ENCODE measurements around the gene MAP3K12.
"Not testable (repeated sequence)": the region's sequence is repeated elsewhere in the genome, so short reads cannot be mapped to it uniquely, and the experiment has no call there.

The MAP3K12 gene

GRCh38 chr12:53492188-53492587 lies 7.1 kb downstream of the MAP3K12 start:
- no peak for DNase-seq (ENCODE audit: low read depth)

- DNase-seq (ENCODE audit: low read depth) = no peak
Measured at GRCh38 chr12:53489242-53489864, 9.9 kb downstream of the MAP3K12 start.

- DNase-seq (ENCODE audit: low read depth) = no peak
Measured at GRCh38 chr12:53486736-53487487, 12.3 kb downstream of the MAP3K12 start.

DNA sequence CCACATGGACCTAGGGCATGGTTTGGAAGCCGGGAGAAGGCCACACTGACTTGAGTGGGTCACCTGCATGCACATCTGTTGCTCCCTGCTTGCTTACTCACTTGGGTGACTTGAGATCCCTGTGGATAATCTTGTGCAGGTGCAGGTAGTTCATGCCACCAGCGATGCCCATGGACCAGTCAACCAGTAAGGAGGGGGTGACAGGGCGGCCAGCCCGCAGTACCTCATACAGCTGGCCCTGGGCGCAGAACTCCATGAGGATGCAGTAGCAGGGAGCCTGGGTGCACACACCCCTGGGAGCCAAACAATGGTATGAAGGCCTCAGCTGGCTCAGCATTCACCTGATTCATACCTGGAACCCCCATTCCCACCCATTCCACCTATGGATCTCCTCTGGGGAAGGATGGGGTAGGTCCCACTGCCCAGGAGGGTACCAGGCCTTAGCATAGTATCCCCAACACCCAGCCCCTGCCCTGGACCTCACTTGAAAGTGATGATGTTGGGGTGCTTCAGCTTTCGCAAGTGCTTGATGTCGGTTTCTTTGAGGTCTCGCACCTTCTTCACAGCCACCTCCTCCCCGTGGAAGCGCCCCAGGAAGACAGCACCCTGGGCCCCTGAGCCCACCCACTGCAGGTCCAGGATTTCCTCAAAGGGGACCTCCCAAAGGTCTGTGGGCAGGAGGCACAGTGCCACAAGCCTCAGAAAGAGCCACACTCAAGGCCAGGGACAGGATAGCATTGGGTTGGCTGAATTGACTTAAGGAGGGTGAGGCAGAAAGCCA lies 13.1 kb downstream of the MAP3K12 start:
- DNase-seq (ENCODE audit: low read depth) = no peak

DNA sequence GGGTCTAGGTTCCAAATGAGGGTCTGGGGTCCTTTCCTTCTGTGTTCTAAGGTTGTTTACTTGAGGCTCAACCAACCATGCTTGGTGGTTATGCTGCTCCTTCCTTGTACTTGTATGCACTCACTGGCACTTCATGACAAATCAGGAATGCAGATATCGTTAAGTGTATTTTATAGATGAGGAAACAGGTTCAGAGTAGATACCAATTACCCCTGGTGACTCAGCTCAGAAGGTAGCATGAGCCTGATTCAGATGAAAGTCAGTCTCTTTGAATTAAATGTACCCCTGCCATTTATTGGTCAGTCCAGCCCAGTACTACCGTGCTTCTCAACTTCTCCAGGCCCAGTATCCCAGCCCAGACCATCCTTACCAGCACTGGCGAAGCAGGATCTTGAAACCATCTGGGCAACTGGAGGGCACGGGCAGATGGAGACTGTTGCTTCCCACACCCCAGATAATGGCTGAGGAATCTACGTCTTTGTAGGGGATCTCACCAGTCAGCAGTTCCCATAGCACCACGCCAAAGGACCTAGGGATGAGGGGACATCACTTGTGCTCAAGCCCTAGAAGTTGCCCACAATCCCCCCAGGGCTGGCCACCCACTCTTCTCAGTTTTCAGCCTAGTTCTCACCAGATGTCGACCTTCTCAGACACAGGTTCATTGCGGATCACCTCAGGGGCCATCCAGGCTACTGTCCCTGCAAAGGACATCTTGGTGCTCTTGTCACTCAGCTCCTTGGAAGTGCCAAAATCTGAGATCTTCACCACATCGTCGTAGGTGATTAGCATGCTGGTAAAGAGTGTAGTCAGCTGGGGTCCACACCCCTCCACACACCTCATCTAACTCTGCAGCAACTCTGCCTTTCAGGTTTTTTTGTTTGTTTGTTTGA lies 14.3 kb downstream of the MAP3K12 start:
- DNase-seq (ENCODE audit: low read depth) = no peak

GRCh38 chr12:53483979-53484377 lies 15.3 kb downstream of the MAP3K12 start:
- no peak for DNase-seq (ENCODE audit: low read depth)

GRCh38 chr12:53483225-53483978 lies 15.9 kb downstream of the MAP3K12 start:
- DNase-seq (ENCODE audit: low read depth) = no peak

DNA sequence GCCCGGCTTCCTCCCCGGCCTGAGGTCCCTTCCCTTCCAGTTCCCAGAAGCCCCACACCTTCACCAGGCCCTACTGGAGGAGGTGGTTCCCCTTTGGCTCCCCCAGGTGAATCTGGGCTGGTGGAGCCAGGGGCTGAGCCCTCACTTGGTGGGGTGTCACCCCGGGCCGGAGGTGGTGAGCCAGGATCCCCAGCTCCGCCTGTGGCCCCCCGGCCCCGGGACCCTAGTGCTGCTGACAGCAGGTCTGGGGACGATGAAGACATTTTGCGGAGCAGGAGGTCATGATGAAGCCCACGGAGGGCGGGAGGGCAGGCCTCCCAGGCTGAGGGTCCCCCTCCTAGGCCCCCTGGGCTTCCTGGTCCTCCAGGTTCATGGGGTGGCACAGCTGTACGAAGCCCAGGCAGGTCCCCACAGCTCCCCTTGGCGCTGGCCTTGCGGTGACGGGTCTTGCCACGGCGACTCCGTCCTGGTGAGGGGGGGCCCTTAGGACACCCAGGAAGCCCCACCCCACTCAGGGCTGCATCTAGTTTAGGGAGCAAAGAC lies 16.6 kb downstream of the MAP3K12 start:
- DNase-seq (ENCODE audit: low read depth) = no peak

GRCh38 chr12:53481939-53482586 lies 17.2 kb downstream of the MAP3K12 start:
- no peak for DNase-seq (ENCODE audit: low read depth)

GRCh38 chr12:53481458-53481857 lies 17.8 kb downstream of the MAP3K12 start:
- not testable (repeated sequence) for DNase-seq (ENCODE audit: low read depth)

GRCh38 chr12:53480491-53481442 lies 18.5 kb downstream of the MAP3K12 start:
- no peak for DNase-seq (ENCODE audit: low read depth)

GRCh38 chr12:53479331-53479730 lies 19.9 kb downstream of the MAP3K12 start:
- no peak for DNase-seq (ENCODE audit: low read depth)

- no peak for DNase-seq (ENCODE audit: low read depth)
Measured at GRCh38 chr12:53478865-53479264, 20.4 kb downstream of the MAP3K12 start.

DNA sequence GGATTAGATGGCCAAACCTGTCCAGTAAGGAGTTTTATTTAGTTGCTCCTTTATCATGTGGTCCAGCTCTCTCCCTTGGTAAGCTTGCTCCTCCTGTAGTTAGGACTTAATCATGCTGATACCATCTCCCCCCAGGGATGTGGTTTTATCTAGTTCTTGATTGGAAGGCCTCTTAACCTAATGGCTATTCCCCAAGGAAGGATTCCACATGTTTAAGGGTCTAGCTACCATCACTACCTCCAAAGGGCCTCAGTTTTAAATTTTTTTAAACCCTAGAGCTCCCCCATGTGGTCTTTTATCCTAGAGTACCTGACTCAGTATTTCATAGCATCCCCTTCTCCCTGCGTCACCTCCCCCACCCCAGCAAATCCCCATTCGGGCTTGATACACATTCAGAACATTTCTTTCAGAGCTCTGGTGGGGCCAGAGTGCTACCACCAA lies 22.5 kb downstream of the MAP3K12 start:
- DNase-seq (ENCODE audit: low read depth) = no peak

GRCh38 chr12:53474819-53475218 lies 24.4 kb downstream of the MAP3K12 start:
- DNase-seq (ENCODE audit: low read depth) = no peak

DNA sequence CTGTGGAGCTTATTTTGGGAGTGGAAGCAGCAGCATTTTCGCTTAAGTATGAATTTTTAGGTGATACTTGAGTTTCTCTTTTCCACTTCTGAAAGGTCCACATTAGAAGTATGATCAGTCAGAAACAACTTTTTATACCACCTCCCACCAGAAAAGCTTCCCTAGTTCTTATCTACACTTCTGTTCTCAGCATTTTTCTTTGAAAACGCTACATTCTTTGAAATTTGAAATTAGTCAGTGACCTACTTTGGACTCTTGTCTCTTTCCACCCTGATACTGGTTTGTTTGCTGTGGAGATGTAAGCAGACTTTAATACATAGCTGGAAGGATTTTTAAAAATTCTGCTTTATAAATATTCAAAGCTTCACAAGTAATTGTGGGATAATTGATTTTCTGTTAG lies 25.2 kb downstream of the MAP3K12 start:
- DNase-seq (ENCODE audit: low read depth) = no peak

GRCh38 chr12:53472056-53472582 lies 27.1 kb downstream of the MAP3K12 start:
- DNase-seq (ENCODE audit: low read depth) = no peak

GRCh38 chr12:53468282-53468681 lies 31.0 kb downstream of the MAP3K12 start:
- no peak for DNase-seq (ENCODE audit: low read depth)

DNA sequence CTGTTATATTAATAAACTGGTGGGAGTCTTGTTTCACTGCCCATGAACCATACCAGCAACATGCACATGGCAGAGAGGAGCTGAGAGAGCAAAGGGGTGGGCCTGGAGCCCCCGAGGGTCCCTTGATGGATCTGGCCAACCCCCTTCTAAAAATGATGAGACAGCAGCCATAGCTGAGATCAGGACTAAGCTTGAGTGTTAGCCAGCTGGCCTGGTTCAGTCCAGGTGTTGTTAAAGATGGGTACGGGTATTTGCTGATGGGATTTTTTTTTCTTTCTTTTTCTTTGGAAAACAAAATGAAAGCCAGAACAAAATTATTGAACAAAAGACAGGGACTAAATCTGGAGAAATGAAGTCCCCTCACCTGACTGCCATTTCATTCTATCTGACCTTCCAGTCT lies 31.4 kb downstream of the MAP3K12 start:
- no peak for DNase-seq (ENCODE audit: low read depth)
